Urothelium cell line (cell line): Measurements from ENCODE around the gene C19orf25.
"Not testable (repeated sequence)": the region's sequence is repeated elsewhere in the genome, so short reads cannot be mapped to it uniquely, and the experiment has no call there.

Source experiments
- DNase-seq: peaks from one replicate; pipeline ENCODE4 v3.0.0; 2011; ENCODE audit warnings: low spot score, mixed read lengths
- FAIRE-seq: peaks from 2 replicates; lab custom pipeline; 2011; peaks lifted over from hg19 to GRCh38; lab: Jason Lieb, UNC

Gene C19orf25

GRCh38 chr19:1512671-1513498 is 33.9 kb upstream of the C19orf25 start, which contains the start of gene ADAMTSL5:
ADAMTSL5 (minus strand) TSS chr19:1513019; CDS start chr19:1510943, 2,076 bp downstream.
- DNase-seq, result peak; percentile 60
- no peak for FAIRE-seq

DNA sequence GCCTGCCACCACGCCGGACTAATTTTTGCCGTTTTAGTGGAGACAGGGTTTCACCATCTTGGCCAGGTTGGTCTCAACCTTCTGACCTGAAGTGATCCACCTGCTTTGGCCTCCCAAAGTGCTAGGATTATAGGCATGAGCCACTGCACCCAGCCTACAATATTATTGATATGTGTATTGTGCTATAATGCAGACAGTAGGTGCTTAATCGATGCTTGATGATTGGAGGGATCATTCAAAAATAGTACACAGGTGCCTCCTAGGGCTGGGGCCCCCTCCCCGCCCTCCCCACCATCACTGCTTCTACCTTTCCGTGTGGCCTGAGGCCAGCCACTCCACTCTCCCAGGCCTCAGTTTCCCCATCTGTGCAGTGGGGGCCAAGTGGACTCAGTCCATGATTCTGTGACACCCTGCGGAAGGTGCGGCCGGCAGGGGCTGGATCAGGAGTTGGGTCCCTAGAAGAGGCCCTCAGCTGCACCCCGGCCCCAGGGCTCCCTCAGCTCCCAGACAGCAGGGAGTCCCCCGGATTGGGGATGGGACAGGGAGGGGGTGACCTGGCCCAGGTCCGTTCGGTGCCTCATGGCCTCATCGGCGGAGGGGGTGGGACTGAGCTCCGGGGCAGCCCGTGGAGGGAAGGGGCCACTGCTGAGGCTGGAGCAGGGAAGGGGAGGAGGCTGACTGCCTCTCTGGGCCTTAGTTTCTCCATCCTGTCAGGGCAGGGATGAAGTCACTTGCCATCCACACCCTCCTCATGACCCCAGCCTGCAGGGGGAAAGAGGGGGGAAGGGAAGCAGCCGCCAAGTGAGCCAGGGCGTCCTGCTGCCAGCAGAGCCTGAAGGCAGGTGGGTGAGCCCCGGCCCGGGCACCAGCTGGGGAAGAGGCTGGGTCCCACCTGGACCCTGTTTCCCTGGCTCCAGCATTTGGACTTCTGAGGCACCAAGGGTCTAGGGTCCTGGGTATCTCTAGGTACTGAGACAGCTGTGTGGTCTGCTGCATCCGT is 32.6 kb upstream of the C19orf25 start:
- FAIRE-seq (no peak), DNase-seq (no peak)

DNA sequence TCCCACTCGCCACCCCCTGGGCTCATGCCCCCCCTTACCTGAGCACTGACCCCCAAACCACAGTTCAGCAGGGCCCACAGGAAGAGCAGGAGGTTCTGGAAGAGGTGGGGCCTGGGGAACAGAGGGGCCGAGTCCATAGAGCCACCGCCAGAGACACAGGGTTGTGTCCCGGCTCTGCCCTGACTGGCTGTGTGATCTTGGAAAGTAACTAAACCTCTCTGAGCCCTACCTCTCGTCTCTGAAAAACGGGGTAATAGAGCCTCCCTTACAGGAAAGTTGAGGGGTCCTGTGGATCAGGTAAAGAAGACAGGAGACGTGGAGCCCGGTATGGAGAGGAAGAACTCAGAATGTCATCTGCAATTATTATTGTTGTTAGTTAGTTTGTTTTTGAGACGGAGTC is 31.8 kb upstream of the C19orf25 start:
- FAIRE-seq (no peak), DNase-seq (no peak)

- no peak for DNase-seq
- no peak for FAIRE-seq
Measured at GRCh38 chr19:1510442-1510806, 31.4 kb upstream of the C19orf25 start.

- FAIRE-seq (no peak), DNase-seq (no peak)
Measured at GRCh38 chr19:1509602-1510441, 30.8 kb upstream of the C19orf25 start.

GRCh38 chr19:1508507-1508856 is 29.5 kb upstream of the C19orf25 start:
- DNase-seq, result no peak
- FAIRE-seq, result no peak

- FAIRE-seq (peak; percentile 74), DNase-seq (peak; percentile 94)
Measured at GRCh38 chr19:1507763-1508506, 28.9 kb upstream of the C19orf25 start.

DNA sequence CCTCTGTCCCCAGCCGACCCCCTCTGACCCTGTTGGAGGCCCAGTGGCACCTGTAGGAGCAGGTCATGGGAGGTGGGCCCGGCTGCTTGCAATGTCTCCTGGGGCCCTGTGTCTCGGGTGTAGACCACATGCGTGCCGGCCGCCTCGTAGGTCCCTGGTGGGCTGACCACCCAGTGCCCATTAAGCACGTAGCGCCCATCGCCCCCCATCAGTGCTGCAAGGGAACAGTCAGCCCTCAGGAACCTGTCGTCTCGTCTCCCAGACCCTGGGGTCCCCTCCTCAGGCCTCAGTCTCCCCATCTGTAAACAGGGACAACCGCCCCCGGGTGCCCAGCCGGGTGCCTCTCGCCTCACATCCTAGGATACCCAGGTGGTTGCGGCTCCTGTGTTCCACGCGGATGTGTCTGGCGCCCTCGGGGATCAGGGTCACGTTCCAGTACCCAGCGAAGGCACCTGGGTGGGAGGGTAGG is 28.2 kb upstream of the C19orf25 start:
- FAIRE-seq, result no peak
- no peak for DNase-seq

DNA sequence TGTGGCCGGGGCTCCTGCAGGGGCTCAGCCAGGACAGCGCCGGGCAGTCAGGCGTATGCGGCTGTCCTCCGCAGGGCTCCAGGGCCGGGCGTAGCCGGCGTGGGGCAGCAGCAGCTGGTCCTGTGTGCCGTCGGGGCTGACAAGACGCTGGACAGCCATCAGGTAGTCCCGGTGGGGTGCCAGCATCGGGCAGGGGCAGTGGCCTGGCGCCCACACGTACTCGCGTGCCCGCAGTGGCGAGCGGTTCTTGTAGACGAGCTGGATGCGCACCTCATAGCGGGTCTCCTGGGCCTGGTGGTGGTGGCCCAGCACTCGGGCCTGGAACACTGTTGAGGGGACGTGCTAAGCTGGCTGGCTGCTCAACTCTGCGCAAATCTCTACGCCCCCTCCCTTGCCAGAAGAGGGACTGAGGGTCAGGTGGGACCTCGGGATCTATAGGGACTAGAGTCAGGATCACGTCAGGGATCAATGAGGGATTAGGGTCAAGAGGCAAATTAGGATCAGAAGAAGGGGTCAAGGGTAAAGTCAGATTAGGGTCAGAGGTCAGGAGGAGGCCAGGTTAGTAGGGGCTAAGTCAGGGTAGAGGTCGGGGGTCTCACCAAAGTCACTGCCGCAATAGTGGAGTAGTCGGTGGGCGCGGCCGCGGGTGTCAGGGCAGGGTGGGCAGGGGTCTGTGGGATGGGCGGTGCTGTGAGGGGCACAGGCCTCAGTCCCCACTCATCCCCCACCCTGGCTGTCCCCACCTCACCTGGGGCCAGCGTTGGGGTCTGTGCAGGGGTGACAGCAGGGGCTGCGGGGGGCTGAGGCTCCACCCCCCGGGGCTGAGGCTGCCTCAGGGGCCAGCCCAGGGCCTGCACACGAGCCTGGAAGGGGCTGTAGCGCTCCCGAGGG is 27.2 kb upstream of the C19orf25 start:
- no peak for DNase-seq
- FAIRE-seq, result no peak

GRCh38 chr19:1505012-1505411 is 26.0 kb upstream of the C19orf25 start:
- FAIRE-seq, result no peak

GRCh38 chr19:1503925-1504773 is 25.1 kb upstream of the C19orf25 start:
- FAIRE-seq (no peak), DNase-seq (no peak)

More at GRCh38 chr19:1505012-1505411, 26.0 kb upstream of the C19orf25 start:
- no peak for DNase-seq

DNA sequence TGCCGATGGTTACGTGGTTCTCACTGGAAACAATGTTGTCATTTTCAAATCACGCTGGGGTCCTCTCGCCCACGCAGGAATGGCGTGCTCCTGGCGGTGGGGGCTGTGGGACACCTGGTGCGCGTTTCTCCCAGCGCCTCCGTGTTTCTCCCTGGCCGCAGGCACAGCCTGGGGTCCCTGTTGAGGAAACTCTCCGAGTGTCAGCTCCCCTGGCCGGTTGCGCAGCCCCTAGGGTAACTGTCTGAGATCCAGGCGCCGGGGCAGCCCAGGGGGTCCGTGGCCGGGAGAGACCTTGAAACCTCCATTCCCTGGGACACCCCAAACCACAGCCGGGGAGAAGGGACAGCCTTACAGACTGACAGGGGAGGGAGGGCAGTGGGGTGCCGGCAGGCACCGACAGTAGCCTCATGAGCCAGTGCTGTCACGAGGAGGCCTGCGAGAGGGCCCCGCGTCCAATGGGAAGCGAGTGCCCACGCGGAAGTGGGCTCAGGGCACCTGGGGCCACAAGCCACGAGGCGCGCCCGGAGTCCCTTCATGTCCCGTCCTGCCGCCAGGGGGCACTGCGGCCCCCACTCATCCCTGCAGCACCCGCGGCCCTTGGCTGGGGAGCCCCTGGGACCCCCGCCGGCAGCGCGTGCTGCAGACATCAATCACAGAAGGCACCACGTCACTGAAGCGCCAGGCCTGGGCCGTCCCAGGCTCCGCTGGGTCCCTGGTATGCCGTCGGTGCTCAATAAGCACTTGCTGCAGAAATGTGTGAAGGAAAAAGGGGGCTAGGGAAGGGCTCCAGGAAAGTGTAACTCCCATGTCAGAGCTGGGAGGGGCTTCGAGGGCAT is 24.3 kb upstream of the C19orf25 start:
- FAIRE-seq (no peak), DNase-seq (peak; percentile 46)

GRCh38 chr19:1502433-1503088 is 23.5 kb upstream of the C19orf25 start:
- DNase-seq (no peak), FAIRE-seq (no peak)

DNA sequence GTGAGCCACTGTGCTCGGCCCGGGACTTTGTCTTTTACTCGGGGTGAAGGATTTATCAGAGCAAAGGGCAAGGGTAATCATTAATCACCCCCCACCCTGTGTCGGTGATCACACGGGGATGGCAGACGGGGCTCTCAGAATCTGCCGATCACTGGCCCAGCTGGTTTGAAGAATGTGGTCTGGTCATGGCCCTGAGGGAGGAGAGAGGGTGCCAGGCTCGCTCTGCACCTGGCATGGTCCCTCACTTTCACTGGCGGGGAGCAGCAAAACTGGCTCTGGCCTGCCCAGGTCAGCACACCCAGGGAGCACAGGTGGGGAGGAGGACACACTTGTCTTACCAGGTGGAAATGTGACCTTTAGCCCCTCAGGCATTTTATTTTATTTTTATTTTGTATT is 22.2 kb upstream of the C19orf25 start:
- FAIRE-seq (no peak), DNase-seq (no peak)

- FAIRE-seq, result not testable (repeated sequence)
Measured at GRCh38 chr19:1499231-1499630, 20.2 kb upstream of the C19orf25 start.

GRCh38 chr19:1497578-1498235 is 18.7 kb upstream of the C19orf25 start:
- DNase-seq (no peak), FAIRE-seq (no peak)

More at GRCh38 chr19:1499231-1499630, 20.2 kb upstream of the C19orf25 start:
- not testable (repeated sequence) for DNase-seq
